Fibroblast of villous mesenchyme (primary cell): ENCODE measurements around the gene NUCB2. TPM values are rescaled to one million over a fixed set of nuclear protein-coding genes. Genes with fewer than 3 reads are reported as not detected.

ENCODE experiments used
- DNase-seq: peaks from one replicate; pipeline ENCODE4 v3.0.0-alpha.2; 2010; ENCODE audit warnings: low read depth
- H3K4me3 ChIP-seq: 2 replicates; pipeline ENCODE4 v1.5.1; 2011; ENCODE audit warnings: low read depth, mild to moderate bottlenecking, low read length
- CTCF ChIP-seq: IDR thresholded peaks from 2 replicates; pipeline ENCODE4 v1.5.1; 2012; ENCODE audit warnings: low read depth, mild to moderate bottlenecking, low read length; ENCODE audit not compliant: insufficient read depth
- total RNA-seq: library from RNA; depleted of rRNA; stranded (reverse); fragments of >200 nt; gene quantifications from 2 replicates; pipeline ENCODE4 v1.2.3, GENCODE V29; 2012

Gene NUCB2
- total RNA-seq, 1 donor, result 79.9 TPM

GRCh38 chr11:17268902-17269301 lies 7.6 kb upstream of the NUCB2 start:
- no peak overlapping the region for H3K4me3 ChIP-seq
- no peak for DNase-seq
- no peak for TF ChIP-seq CTCF

GRCh38 chr11:17272801-17273200 lies 3.7 kb upstream of the NUCB2 start:
- no peak for DNase-seq
- no peak overlapping the region for H3K4me3 ChIP-seq
- no peak for TF ChIP-seq CTCF

- DNase-seq, result no peak
- no peak for TF ChIP-seq CTCF
- H3K4me3 ChIP-seq, result no peak overlapping the region
Observed at GRCh38 chr11:17273211-17273610, 3.3 kb upstream of the NUCB2 start.

DNA sequence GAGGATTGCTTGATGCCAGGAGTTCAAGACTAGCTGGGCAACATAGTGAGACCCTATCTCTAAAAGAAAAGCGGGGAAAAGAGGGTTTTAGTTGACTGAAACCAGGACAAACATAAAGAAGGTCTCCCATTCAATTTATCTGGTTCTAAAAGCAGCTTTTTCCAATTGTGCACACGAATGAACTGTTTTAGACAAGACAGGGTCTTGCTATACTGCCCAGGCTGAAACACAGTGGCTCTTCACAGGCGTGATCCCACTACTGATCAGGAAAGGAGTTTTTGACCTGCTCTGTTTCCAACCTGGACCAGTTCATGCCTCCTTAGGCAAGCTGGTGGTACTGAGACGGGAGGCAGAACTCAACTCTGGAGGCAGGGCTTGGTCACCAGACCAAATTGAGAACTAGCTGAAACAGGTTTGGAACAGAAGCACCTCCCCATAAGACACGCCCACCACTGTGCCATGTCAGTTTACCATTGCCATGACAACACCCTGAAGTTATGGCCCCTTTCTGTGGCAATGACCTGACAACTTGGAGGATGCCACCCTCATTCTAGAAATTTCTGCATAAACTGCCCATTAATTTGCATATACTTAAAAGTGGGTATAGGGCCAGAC lies 2.8 kb upstream of the NUCB2 start:
- TF ChIP-seq CTCF, result no peak
- no peak overlapping the region for H3K4me3 ChIP-seq
- DNase-seq, result no peak

- H3K4me3 ChIP-seq, result peak overlapping the region; percentile 94
- no peak for DNase-seq
- no peak for TF ChIP-seq CTCF
Observed at GRCh38 chr11:17275400-17276235, 921 bp upstream of the NUCB2 start.

DNA sequence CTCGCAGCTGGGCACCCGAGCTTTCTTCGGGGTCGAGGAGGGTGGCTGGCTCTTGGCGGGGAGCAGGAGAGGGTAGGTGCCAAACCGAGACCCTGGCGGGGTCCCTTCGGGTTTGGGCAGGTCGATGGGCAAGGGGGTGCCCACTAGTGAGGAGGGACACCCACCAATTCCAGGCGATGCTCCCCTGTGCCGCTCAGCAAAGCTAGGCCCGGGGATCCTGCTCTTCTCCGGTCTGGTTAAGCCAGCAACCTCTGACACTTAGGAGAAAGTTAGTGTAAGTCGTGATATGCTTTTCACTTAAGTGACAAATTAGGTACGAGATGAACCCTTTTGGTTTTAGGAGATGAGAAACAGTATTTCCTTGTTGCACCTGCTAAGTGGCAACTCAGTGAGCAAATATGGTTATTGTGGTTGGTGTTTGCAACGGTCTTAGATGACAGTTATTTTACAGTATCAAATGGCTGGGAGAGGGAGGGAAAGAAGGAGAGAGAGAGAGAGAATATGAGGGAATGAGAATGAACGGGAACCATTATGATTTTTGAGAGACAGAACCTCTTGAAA lies 565 bp downstream of the NUCB2 start:
- TF ChIP-seq CTCF, result no peak
- DNase-seq, result peak; percentile 46
- peak overlapping the region; percentile 94 for H3K4me3 ChIP-seq
